ENCODE results near the gene SLC39A11. TPM values are rescaled to one million over a fixed set of nuclear protein-coding genes. Genes with fewer than 3 reads are reported as not detected.

Gene SLC39A11
- total and polyA plus RNA-seq, 4 donors, result 9.3 to 49.3 (median 24.7) TPM

DNA sequence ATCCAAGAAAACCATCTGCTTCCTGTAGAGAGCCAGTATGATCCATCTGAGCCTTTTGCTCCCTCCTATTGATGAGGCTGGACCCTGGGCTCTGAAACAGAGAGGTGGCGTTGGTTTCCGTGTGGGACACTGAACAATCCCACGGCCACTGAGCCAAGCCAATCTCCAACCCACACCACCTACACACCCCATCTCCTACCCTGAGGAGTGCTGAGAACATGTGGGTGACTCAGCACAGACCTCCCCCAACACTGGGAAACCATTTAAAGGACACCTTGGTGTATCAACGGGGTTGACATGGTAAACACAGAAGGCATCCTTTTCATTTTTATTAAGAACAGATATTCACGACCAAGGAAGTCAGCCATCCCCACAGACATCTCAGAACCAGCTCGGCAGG is 332.1 kb downstream of the SLC39A11 start:
- no peaks in the 10 kb centered on the region for H3K4me1 ChIP-seq (ENCODE audit: control insufficient read depth in 5 of 5, insufficient read depth in 5 of 5, low read length in 5 of 5)
- TF ChIP-seq, protein P1, sequence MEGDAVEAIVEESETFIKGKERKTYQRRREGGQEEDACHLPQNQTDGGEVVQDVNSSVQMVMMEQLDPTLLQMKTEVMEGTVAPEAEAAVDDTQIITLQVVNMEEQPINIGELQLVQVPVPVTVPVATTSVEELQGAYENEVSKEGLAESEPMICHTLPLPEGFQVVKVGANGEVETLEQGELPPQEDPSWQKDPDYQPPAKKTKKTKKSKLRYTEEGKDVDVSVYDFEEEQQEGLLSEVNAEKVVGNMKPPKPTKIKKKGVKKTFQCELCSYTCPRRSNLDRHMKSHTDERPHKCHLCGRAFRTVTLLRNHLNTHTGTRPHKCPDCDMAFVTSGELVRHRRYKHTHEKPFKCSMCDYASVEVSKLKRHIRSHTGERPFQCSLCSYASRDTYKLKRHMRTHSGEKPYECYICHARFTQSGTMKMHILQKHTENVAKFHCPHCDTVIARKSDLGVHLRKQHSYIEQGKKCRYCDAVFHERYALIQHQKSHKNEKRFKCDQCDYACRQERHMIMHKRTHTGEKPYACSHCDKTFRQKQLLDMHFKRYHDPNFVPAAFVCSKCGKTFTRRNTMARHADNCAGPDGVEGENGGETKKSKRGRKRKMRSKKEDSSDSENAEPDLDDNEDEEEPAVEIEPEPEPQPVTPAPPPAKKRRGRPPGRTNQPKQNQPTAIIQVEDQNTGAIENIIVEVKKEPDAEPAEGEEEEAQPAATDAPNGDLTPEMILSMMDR (IDR thresholded peaks at IDR 0.05; ENCODE audit: control extremely low read depth, extremely low read depth), result no peak
- peaks cover 0 to 2% (median 0%) of the 10 kb centered on the region in 4 donors for H3K36me3 ChIP-seq (ENCODE audit: control insufficient read depth in 4 of 4, insufficient read depth in 4 of 4, low read length in 4 of 4)
- H3K4me3 ChIP-seq, result no peak overlapping the region
- 92 to 93% methylated on average over 6 of the region's 6 CpGs for WGBS, 2 donors
- no peaks in the 10 kb centered on the region for H3K27me3 ChIP-seq (ENCODE audit: control insufficient read depth in 3 of 3, insufficient read depth in 3 of 3, low read length in 2 of 3)
- no peak for DNase-seq
- no peaks in the 10 kb centered on the region for H3K9me3 ChIP-seq (ENCODE audit: control insufficient read depth in 4 of 4, insufficient read depth in 3 of 4, low read length in 3 of 4)
- H3K9ac ChIP-seq (ENCODE audit: insufficient read depth in 1 of 2, low read length in 2 of 2), result no peak overlapping the region
- ATAC-seq (ENCODE audit: insufficient read depth, low FRiP score), result no peak
- H3K27ac ChIP-seq (ENCODE audit: low read depth in 1 of 2, low read length in 1 of 2), result no peak overlapping the region

DNA sequence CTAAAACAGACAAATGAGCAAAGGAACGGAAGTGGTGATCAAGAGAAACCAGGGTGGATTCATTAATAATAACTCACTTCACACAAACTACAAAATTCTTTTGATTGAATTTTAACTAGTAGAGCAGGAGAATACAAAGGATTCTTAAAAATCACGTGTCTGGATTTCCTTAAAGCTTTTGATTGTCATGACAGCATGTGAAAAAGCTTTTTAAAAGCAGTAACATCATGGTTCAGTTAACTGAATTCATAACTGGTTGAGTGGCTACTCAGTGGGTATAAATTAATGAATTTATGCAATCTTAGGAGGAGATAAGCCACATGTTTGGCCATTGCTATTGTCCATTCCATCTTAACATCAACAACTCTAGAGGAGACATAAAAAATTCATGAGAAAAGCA is 333.2 kb downstream of the SLC39A11 start:
- Histone ChIP-seq H3K4me3 (no peak overlapping the region), H3K27ac (ENCODE audit: low read depth in 1 of 2, low read length in 1 of 2) (no peak overlapping the region), H3K36me3 (ENCODE audit: control insufficient read depth in 4 of 4, insufficient read depth in 4 of 4, low read length in 4 of 4) (peaks cover 0 to 2% (median 0%) of the 10 kb centered on the region in 4 donors), H3K9me3 (ENCODE audit: control insufficient read depth in 4 of 4, insufficient read depth in 3 of 4, low read length in 3 of 4) (no peaks in the 10 kb centered on the region), H3K4me1 (ENCODE audit: control insufficient read depth in 5 of 5, insufficient read depth in 5 of 5, low read length in 5 of 5) (no peaks in the 10 kb centered on the region), H3K27me3 (ENCODE audit: control insufficient read depth in 3 of 3, insufficient read depth in 3 of 3, low read length in 2 of 3) (no peaks in the 10 kb centered on the region), H3K9ac (ENCODE audit: insufficient read depth in 1 of 2, low read length in 2 of 2) (no peak overlapping the region)
- ATAC-seq (ENCODE audit: insufficient read depth, low FRiP score) (no peak), DNase-seq (no peak)
- TF ChIP-seq, protein P1 (IDR thresholded peaks at IDR 0.05; ENCODE audit: control extremely low read depth, extremely low read depth), result no peak
- 80 to 87% methylated on average over 2 of the region's 2 CpGs for WGBS, 2 donors

DNA sequence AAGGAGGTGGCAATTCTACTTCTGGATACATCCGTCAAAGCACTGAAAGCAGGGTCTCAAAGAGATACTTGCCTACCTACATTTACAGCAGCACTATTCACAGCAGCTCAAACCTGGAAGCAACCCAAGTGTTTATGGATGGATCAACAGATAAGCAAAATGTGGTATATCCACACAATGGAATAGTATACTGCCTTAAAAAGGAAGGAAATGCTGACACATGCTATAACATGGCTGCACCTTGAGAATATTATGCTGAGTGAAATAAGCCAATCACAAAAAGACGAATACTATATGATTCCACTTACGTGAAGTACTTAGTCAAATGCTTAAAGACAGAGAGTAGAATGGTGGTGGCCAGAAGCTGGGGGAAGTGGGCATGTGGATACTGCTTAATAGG is 336.2 kb downstream of the SLC39A11 start:
- TF ChIP-seq, protein P1 (IDR thresholded peaks at IDR 0.05; ENCODE audit: control extremely low read depth, extremely low read depth), result no peak
- no peaks in the 10 kb centered on the region for H3K27me3 ChIP-seq (ENCODE audit: control insufficient read depth in 3 of 3, insufficient read depth in 3 of 3, low read length in 2 of 3)
- H3K4me3 ChIP-seq, result no peak overlapping the region
- no peaks in the 10 kb centered on the region for H3K4me1 ChIP-seq (ENCODE audit: control insufficient read depth in 5 of 5, insufficient read depth in 5 of 5, low read length in 5 of 5)
- no peak overlapping the region for H3K9ac ChIP-seq (ENCODE audit: insufficient read depth in 1 of 2, low read length in 2 of 2)
- no peak for ATAC-seq (ENCODE audit: insufficient read depth, low FRiP score)
- no peaks in the 10 kb centered on the region for H3K9me3 ChIP-seq (ENCODE audit: control insufficient read depth in 4 of 4, insufficient read depth in 3 of 4, low read length in 3 of 4)
- H3K36me3 ChIP-seq (ENCODE audit: control insufficient read depth in 4 of 4, insufficient read depth in 4 of 4, low read length in 4 of 4), result peaks cover 0 to 2% (median 0%) of the 10 kb centered on the region in 4 donors
- no peak overlapping the region for H3K27ac ChIP-seq (ENCODE audit: low read depth in 1 of 2, low read length in 1 of 2)
- no peak for DNase-seq
- WGBS, 2 donors, result 95 to 99% methylated on average over 3 of the region's 3 CpGs

DNA sequence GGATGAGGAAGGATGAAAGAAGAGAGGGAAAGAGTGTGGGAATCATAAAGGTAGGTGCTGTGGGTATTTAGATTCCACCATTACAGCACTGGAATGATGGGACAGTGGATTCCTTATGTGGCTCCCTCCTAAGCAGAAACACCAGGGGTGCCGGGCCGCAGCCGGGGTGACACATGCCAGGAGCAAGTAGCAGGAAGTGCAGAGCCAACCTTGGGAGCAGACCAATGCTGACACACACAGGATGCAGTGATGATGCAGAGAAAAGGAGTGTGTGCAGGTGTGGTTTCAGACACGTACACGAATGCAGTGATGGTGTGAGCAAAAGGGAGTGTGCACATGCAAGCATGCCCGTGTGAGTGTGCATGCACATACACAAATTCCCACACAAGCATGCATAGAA is 338.0 kb downstream of the SLC39A11 start:
- Histone ChIP-seq H3K9ac (ENCODE audit: insufficient read depth in 1 of 2, low read length in 2 of 2) (no peak overlapping the region), H3K4me3 (no peak overlapping the region), H3K4me1 (ENCODE audit: control insufficient read depth in 5 of 5, insufficient read depth in 5 of 5, low read length in 5 of 5) (no peaks in the 10 kb centered on the region), H3K9me3 (ENCODE audit: control insufficient read depth in 4 of 4, insufficient read depth in 3 of 4, low read length in 3 of 4) (no peaks in the 10 kb centered on the region), H3K27ac (ENCODE audit: low read depth in 1 of 2, low read length in 1 of 2) (no peak overlapping the region), H3K36me3 (ENCODE audit: control insufficient read depth in 4 of 4, insufficient read depth in 4 of 4, low read length in 4 of 4) (peaks cover 0 to 2% (median 0%) of the 10 kb centered on the region in 4 donors), H3K27me3 (ENCODE audit: control insufficient read depth in 3 of 3, insufficient read depth in 3 of 3, low read length in 2 of 3) (no peaks in the 10 kb centered on the region)
- TF ChIP-seq, protein P1 (IDR thresholded peaks at IDR 0.05; ENCODE audit: control extremely low read depth, extremely low read depth), result no peak
- DNase-seq (no peak), ATAC-seq (ENCODE audit: insufficient read depth, low FRiP score) (no peak)
- WGBS, 2 donors, result 91 to 93% methylated on average over 6 of the region's 6 CpGs

Data from lung (tissue), 12 donors.